Neural cell (in vitro differentiated cells): ENCODE results near the gene POLR1E. TPM values are rescaled to one million over a fixed set of nuclear protein-coding genes. Genes with fewer than 3 reads are reported as not detected.
"Not testable (repeated sequence)": the region's sequence is repeated elsewhere in the genome, so short reads cannot be mapped to it uniquely, and the experiment has no call there.

ENCODE experiments used
- H2AFZ ChIP-seq: fragments of 200-600, 300-800 bp; sonication (generic), shearing (Covaris generic); 2 replicates; pipeline ENCODE4 v1.6.0; 2014; ENCODE audit warnings: low read depth, mild to moderate bottlenecking, antibody characterized with exemption, low read length, moderate library complexity
- H3F3A ChIP-seq: fragments of 200-600 bp; shearing (Covaris generic); 2 replicates; pipeline ENCODE4 v1.6.1; 2016; ENCODE audit warnings: mild to moderate bottlenecking, moderate library complexity, mixed read lengths, antibody characterized with exemption, low read length; ENCODE audit not compliant: insufficient read depth, poor library complexity, severe bottlenecking
- H3K27ac ChIP-seq: fragments of 200-600, 300-800 bp; sonication (generic), shearing (Covaris generic); 2 replicates; pipeline ENCODE4 v1.5.1; 2014; ENCODE audit warnings: mild to moderate bottlenecking, low read length, moderate library complexity
- H3K27me3 ChIP-seq: fragments of 300-800, 200-600 bp; sonication (generic), shearing (Covaris generic); 2 replicates; pipeline ENCODE4 v1.6.0; 2014; ENCODE audit warnings: mild to moderate bottlenecking, low read depth, low read length, moderate library complexity; ENCODE audit not compliant: insufficient read depth
- H3K36me3 ChIP-seq: fragments of 300-800, 200-600 bp; sonication (generic), shearing (Covaris generic); 2 replicates; pipeline ENCODE4 v1.5.1; 2014; ENCODE audit warnings: mild to moderate bottlenecking, antibody characterized with exemption, low read length, moderate library complexity; ENCODE audit not compliant: insufficient read depth
- H3K4me2 ChIP-seq: fragments of 300-800, 200-600 bp; sonication (generic), shearing (Covaris generic); 2 replicates; pipeline ENCODE4 v1.6.0; 2014; ENCODE audit warnings: mild to moderate bottlenecking, low read length
- H3K4me3 ChIP-seq: fragments of 300-800, 200-600 bp; sonication (generic), shearing (Covaris generic); 2 replicates; pipeline ENCODE4 v1.5.1; 2014; ENCODE audit warnings: mild to moderate bottlenecking, low read length, moderate library complexity
- H3K79me2 ChIP-seq: fragments of 200-600 bp; shearing (Covaris generic); replicated peaks from 2 replicates; pipeline ENCODE4 v1.6.0; 2014; ENCODE audit warnings: mild to moderate bottlenecking, low read length, moderate library complexity; ENCODE audit not compliant: insufficient read depth
- H3K9ac ChIP-seq: fragments of 300-800, 200-600 bp; sonication (generic), shearing (Covaris generic); 2 replicates; pipeline ENCODE4 v1.6.1; 2016; ENCODE audit warnings: mild to moderate bottlenecking, low read length, mixed read lengths
- H3K9me2 ChIP-seq: fragments of 200-600 bp; shearing (Covaris generic); 2 replicates; pipeline ENCODE4 v1.6.1; 2016; ENCODE audit warnings: mild to moderate bottlenecking, low read length, mixed read lengths; ENCODE audit not compliant: insufficient read depth
- H3K9me3 ChIP-seq: fragments of 200-600, 300-800 bp; sonication (generic), shearing (Covaris generic); 2 replicates; pipeline ENCODE4 v1.6.1; 2016; ENCODE audit warnings: mild to moderate bottlenecking, mixed run types, low read length, moderate library complexity, mixed read lengths
- H4K20me1 ChIP-seq: fragments of 200-600 bp; shearing (Covaris generic); 2 replicates; pipeline ENCODE4 v1.6.1; 2016; ENCODE audit warnings: mild to moderate bottlenecking, mixed run types; ENCODE audit not compliant: insufficient read depth
- EP300 ChIP-seq: fragments of 450-650 bp; conservative IDR thresholded peaks from 2 replicates; pipeline ENCODE4 v1.6.1; 2014; ENCODE audit warnings: antibody characterized with exemption, mild to moderate bottlenecking, moderate library complexity; ENCODE audit not compliant: poor library complexity, severe bottlenecking
- EZH2 ChIP-seq: fragments of 200-600, 300-800 bp; shearing (Covaris generic), sonication (generic); IDR thresholded peaks from 2 replicates; pipeline ENCODE4 v1.6.1; 2014; ENCODE audit warnings: antibody characterized with exemption, low read length, borderline replicate concordance, mild to moderate bottlenecking; ENCODE audit not compliant: insufficient read depth, poor library complexity, severe bottlenecking
- MXI1 ChIP-seq: fragments of 450-650 bp; conservative IDR thresholded peaks from 2 replicates; pipeline ENCODE4 v1.6.1; 2014; ENCODE audit warnings: antibody characterized with exemption, mild to moderate bottlenecking; ENCODE audit not compliant: poor library complexity, severe bottlenecking
- POLR2AphosphoS5 ChIP-seq: IDR thresholded peaks from 2 replicates; pipeline ENCODE4 v1.6.1; 2012
- RAD21 ChIP-seq: fragments of 450-650 bp; conservative IDR thresholded peaks from 2 replicates; pipeline ENCODE4 v1.6.1; 2014; ENCODE audit warnings: antibody characterized with exemption, mild to moderate bottlenecking, moderate library complexity
- SMC3 ChIP-seq: fragments of 450-650 bp; conservative IDR thresholded peaks from 2 replicates; pipeline ENCODE4 v1.6.1; 2014; ENCODE audit warnings: antibody characterized with exemption, mild to moderate bottlenecking, moderate library complexity; ENCODE audit not compliant: poor library complexity
- TAF1 ChIP-seq: IDR thresholded peaks from 2 replicates; pipeline ENCODE4 v1.6.1; 2012; ENCODE audit warnings: low read depth
- polyA plus RNA-seq: library from polyadenylated mRNA; depleted of rRNA; stranded (reverse); fragments of >200 nt; gene quantifications from 2 replicates; pipeline ENCODE4 v1.2.3, GENCODE V29; 2014
- TF ChIP-seq, protein P1 (sequence below): IDR thresholded peaks from 2 replicates; pipeline ENCODE4 v1.6.1; 2012; ENCODE audit warnings: borderline replicate concordance
- TF ChIP-seq, protein P2 (sequence below): fragments of 450-650 bp; IDR thresholded peaks from 2 replicates; pipeline ENCODE4 v1.5.1; 2014; ENCODE audit warnings: antibody characterized with exemption, mild to moderate bottlenecking, moderate library complexity; ENCODE audit not compliant: poor library complexity, severe bottlenecking

The POLR1E gene
- polyA plus RNA-seq, 1 donor from 2014 or later, result 19.1 TPM

DNA sequence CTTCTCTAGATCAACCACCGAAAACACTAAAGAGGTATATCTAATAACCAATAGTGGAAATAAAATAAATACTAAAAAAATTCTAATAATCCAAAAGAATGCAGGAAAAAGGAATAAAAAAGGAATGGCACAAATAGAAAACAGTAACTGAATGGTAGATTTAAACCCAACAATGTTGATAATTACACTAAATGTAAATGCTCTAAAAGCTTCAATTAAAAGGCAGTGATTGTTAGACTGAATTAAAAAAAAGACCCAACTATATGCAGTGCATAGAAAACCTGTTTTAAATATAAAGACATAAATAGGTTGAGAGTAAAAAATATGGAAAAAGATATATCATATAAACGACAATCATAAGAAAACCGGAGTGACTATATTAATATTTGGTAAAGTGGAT is 11.3 kb upstream of the POLR1E start:
- Histone ChIP-seq H2AFZ (no peak overlapping the region), H4K20me1 (no peaks in the 10 kb centered on the region), H3K9me2 (no peaks in the 10 kb centered on the region), H3K27me3 (no peaks in the 10 kb centered on the region), H3K9me3 (no peaks in the 10 kb centered on the region), H3K27ac (no peak overlapping the region), H3K4me2 (no peak overlapping the region), H3K79me2 (no peaks in the 10 kb centered on the region), H3K9ac (no peak overlapping the region), H3F3A (no peaks in the 10 kb centered on the region), H3K36me3 (no peaks in the 10 kb centered on the region), H3K4me3 (no peak overlapping the region)
- TF ChIP-seq POLR2AphosphoS5 (no peak), MXI1 (no peak), EP300 (no peak), TAF1 (no peak), EZH2 (no peak), RAD21 (no peak), SMC3 (no peak)
- TF ChIP-seq, protein P1, sequence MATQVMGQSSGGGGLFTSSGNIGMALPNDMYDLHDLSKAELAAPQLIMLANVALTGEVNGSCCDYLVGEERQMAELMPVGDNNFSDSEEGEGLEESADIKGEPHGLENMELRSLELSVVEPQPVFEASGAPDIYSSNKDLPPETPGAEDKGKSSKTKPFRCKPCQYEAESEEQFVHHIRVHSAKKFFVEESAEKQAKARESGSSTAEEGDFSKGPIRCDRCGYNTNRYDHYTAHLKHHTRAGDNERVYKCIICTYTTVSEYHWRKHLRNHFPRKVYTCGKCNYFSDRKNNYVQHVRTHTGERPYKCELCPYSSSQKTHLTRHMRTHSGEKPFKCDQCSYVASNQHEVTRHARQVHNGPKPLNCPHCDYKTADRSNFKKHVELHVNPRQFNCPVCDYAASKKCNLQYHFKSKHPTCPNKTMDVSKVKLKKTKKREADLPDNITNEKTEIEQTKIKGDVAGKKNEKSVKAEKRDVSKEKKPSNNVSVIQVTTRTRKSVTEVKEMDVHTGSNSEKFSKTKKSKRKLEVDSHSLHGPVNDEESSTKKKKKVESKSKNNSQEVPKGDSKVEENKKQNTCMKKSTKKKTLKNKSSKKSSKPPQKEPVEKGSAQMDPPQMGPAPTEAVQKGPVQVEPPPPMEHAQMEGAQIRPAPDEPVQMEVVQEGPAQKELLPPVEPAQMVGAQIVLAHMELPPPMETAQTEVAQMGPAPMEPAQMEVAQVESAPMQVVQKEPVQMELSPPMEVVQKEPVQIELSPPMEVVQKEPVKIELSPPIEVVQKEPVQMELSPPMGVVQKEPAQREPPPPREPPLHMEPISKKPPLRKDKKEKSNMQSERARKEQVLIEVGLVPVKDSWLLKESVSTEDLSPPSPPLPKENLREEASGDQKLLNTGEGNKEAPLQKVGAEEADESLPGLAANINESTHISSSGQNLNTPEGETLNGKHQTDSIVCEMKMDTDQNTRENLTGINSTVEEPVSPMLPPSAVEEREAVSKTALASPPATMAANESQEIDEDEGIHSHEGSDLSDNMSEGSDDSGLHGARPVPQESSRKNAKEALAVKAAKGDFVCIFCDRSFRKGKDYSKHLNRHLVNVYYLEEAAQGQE, result no peak
- TF ChIP-seq, protein P2, sequence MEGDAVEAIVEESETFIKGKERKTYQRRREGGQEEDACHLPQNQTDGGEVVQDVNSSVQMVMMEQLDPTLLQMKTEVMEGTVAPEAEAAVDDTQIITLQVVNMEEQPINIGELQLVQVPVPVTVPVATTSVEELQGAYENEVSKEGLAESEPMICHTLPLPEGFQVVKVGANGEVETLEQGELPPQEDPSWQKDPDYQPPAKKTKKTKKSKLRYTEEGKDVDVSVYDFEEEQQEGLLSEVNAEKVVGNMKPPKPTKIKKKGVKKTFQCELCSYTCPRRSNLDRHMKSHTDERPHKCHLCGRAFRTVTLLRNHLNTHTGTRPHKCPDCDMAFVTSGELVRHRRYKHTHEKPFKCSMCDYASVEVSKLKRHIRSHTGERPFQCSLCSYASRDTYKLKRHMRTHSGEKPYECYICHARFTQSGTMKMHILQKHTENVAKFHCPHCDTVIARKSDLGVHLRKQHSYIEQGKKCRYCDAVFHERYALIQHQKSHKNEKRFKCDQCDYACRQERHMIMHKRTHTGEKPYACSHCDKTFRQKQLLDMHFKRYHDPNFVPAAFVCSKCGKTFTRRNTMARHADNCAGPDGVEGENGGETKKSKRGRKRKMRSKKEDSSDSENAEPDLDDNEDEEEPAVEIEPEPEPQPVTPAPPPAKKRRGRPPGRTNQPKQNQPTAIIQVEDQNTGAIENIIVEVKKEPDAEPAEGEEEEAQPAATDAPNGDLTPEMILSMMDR, result no peak

DNA sequence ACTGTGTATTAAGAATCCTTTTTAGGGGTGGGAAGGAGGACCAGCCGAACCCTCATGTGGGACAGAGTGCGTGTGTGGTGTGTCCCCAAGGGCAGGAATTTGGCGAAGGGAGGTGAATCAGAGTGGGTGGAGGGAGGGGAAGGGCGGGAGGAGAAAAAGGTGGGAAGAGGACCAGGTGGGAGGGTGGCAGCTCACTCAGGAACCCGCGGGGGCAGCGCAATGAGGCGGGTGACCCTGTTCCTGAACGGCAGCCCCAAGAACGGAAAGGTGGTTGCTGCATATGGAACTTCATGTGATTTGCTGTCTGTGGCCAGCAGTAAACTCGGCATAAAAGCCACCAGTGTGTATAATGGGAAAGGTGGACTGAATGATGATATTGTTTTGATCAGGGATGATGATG is 8.8 kb upstream of the POLR1E start:
- Histone ChIP-seq H3K79me2 (no peaks in the 10 kb centered on the region), H3K27ac (no peak overlapping the region), H3K4me3 (no peak overlapping the region), H2AFZ (no peak overlapping the region), H3F3A (no peaks in the 10 kb centered on the region), H3K36me3 (no peaks in the 10 kb centered on the region), H3K9me2 (no peaks in the 10 kb centered on the region), H3K9ac (no peak overlapping the region), H3K9me3 (no peaks in the 10 kb centered on the region), H3K27me3 (no peaks in the 10 kb centered on the region), H4K20me1 (no peaks in the 10 kb centered on the region), H3K4me2 (no peak overlapping the region)
- TF ChIP-seq MXI1 (no peak), POLR2AphosphoS5 (no peak), EZH2 (no peak), SMC3 (no peak), TAF1 (no peak), RAD21 (no peak)

GRCh38 chr9:37477443-37477842 is 8.3 kb upstream of the POLR1E start:
- H3K27me3 ChIP-seq, H3K9ac ChIP-seq, H2AFZ ChIP-seq, H3K79me2 ChIP-seq, H3K9me3 ChIP-seq, H3K4me2 ChIP-seq, H4K20me1 ChIP-seq, H3K9me2 ChIP-seq, H3K27ac ChIP-seq, H3K4me3 ChIP-seq, H3K36me3 ChIP-seq, H3F3A ChIP-seq: not testable (repeated sequence)

DNA sequence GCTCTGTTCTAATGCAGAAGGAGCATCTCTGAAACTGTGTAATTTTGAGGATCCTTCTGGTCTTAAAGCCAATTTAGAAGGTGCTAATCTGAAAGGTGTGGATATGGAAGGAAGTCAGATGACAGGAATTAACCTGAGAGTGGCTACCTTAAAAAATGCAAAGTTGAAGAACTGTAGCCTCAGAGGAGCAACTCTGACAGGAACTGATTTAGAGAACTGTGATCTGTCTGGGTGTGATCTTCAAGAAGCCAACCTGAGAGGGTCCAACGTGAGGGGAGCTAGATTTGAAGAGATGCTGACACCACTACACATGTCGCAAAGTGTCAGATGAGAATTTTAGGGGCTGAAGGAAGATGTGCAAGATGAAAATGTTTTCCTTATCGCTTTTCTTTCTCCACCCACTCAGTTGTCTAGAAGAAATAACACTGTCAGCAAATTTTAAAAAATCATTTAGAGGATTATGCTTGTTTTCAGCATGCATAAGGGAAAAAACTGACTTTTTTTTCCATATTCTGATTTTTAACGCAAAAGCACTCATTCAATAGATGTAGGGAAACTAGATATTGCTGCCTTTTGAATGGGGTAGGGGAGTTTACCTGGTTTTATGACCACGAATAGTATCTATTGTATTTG is 7.6 kb upstream of the POLR1E start:
- not testable (repeated sequence) for H3K9ac ChIP-seq, H3K4me3 ChIP-seq, H3K36me3 ChIP-seq, H3K9me3 ChIP-seq, H3K9me2 ChIP-seq, H4K20me1 ChIP-seq, H2AFZ ChIP-seq, H3K79me2 ChIP-seq, H3K27me3 ChIP-seq, H3K27ac ChIP-seq, H3F3A ChIP-seq, H3K4me2 ChIP-seq
